ENCODE measurements around the gene RBFOX2. TPM values are rescaled to one million over a fixed set of nuclear protein-coding genes. Genes with fewer than 3 reads are reported as not detected.
"Not testable (repeated sequence)": the region's sequence is repeated elsewhere in the genome, so short reads cannot be mapped to it uniquely, and the experiment has no call there.

Gene RBFOX2
- total and polyA plus RNA-seq, 2 experiments from 2014 or later, result 299 to 339 TPM

GRCh38 chr22:35708453-35708852, 320.2 kb downstream of the RBFOX2 start:
- no peak overlapping the region for H3K4me3 ChIP-seq
- H3K27me3 ChIP-seq, result no peaks in the 10 kb centered on the region
- H3K36me3 ChIP-seq, result no peaks in the 10 kb centered on the region
- peak in 1 of 2 donors; percentile 53 for DNase-seq (ENCODE audit: low read depth in 1 of 2, low spot score in 1 of 2)
- no peaks in the 10 kb centered on the region for H3K4me1 ChIP-seq (ENCODE audit: low read depth)
- no peak for TF ChIP-seq CTCF (IDR thresholded peaks at IDR 0.05; ENCODE audit: low read depth, low read length)
- no peaks in the 10 kb centered on the region for H3K9me3 ChIP-seq (ENCODE audit: low read depth)
- no peak overlapping the region for H3K27ac ChIP-seq

- Histone ChIP-seq H3K4me1 (ENCODE audit: low read depth) (no peaks in the 10 kb centered on the region), H3K4me3 (no peak overlapping the region), H3K27me3 (peaks cover 15% of the 10 kb centered on the region), H3K27ac (no peak overlapping the region), H3K36me3 (no peaks in the 10 kb centered on the region), H3K9me3 (ENCODE audit: low read depth) (no peaks in the 10 kb centered on the region)
- peak in 1 of 2 donors; percentile 87 for DNase-seq (ENCODE audit: low read depth in 1 of 2, low spot score in 1 of 2)
- TF ChIP-seq CTCF (IDR thresholded peaks at IDR 0.05; ENCODE audit: low read depth, low read length), result no peak
Observed at GRCh38 chr22:35705141-35705540, 323.5 kb downstream of the RBFOX2 start.

GRCh38 chr22:35703861-35704584, 324.6 kb downstream of the RBFOX2 start:
- Histone ChIP-seq H3K27ac (no peak overlapping the region), H3K9me3 (ENCODE audit: low read depth) (no peaks in the 10 kb centered on the region), H3K36me3 (no peaks in the 10 kb centered on the region), H3K27me3 (peaks cover 15% of the 10 kb centered on the region), H3K4me1 (ENCODE audit: low read depth) (no peaks in the 10 kb centered on the region), H3K4me3 (no peak overlapping the region)
- DNase-seq (ENCODE audit: low read depth in 1 of 2, low spot score in 1 of 2), result peak in 1 of 2 donors; percentile 54
- TF ChIP-seq CTCF (IDR thresholded peaks at IDR 0.05; ENCODE audit: low read depth, low read length), result no peak

GRCh38 chr22:35699852-35700251, 328.8 kb downstream of the RBFOX2 start:
- H3K27me3 ChIP-seq, result peaks cover 18% of the 10 kb centered on the region

GRCh38 chr22:35697142-35697541, 331.5 kb downstream of the RBFOX2 start:
- no peaks in the 10 kb centered on the region for H3K36me3 ChIP-seq
- no peak overlapping the region for H3K4me3 ChIP-seq
- H3K4me1 ChIP-seq (ENCODE audit: low read depth), result no peaks in the 10 kb centered on the region
- no peak for DNase-seq (ENCODE audit: low read depth in 1 of 2, low spot score in 1 of 2)
- no peak overlapping the region for H3K27ac ChIP-seq
- no peaks in the 10 kb centered on the region for H3K9me3 ChIP-seq (ENCODE audit: low read depth)
- H3K27me3 ChIP-seq, result peaks cover 19% of the 10 kb centered on the region
- no peak for TF ChIP-seq CTCF (IDR thresholded peaks at IDR 0.05; ENCODE audit: low read depth, low read length)

More at GRCh38 chr22:35699852-35700251, 328.8 kb downstream of the RBFOX2 start:
- H3K4me1 ChIP-seq (ENCODE audit: low read depth); H3K4me3 ChIP-seq; H3K27ac ChIP-seq; H3K9me3 ChIP-seq (ENCODE audit: low read depth); H3K36me3 ChIP-seq; DNase-seq (ENCODE audit: low read depth in 1 of 2, low spot score in 1 of 2): not testable (repeated sequence)

GRCh38 chr22:35695202-35695601, 333.4 kb downstream of the RBFOX2 start:
- TF ChIP-seq CTCF (IDR thresholded peaks at IDR 0.05; ENCODE audit: low read depth, low read length), result no peak
- DNase-seq (ENCODE audit: low read depth in 1 of 2, low spot score in 1 of 2), result no peak
- H3K36me3 ChIP-seq, result no peaks in the 10 kb centered on the region
- H3K9me3 ChIP-seq (ENCODE audit: low read depth), result no peaks in the 10 kb centered on the region
- H3K4me1 ChIP-seq (ENCODE audit: low read depth), result no peaks in the 10 kb centered on the region
- no peak overlapping the region for H3K27ac ChIP-seq
- H3K4me3 ChIP-seq, result no peak overlapping the region
- H3K27me3 ChIP-seq, result peaks cover 7% of the 10 kb centered on the region

All from cardiac muscle cell (in vitro differentiated cells and primary cell).